Activated CD8-positive, alpha-beta T cell treated with anti-CD3 and anti-CD28 coated beads for 36 hours (primary cell): ENCODE data around the gene BAHD1. TPM values are rescaled to one million over a fixed set of nuclear protein-coding genes. Genes with fewer than 3 reads are reported as not detected.

Experiments
- ATAC-seq: fragments of 200-7000 bp; cut with Tn5 transposase; one replicate; pipeline ENCODE4 v1.10.0; 2021; ENCODE audit warnings: mild to moderate bottlenecking, moderate library complexity
- CTCF ChIA-PET: fragments of 350-600 bp; sonication (Branson Sonifier 250); formaldehyde crosslinking; loops from one replicate; lab custom pipeline; 2021; ENCODE audit warnings: antibody characterized with exemption; lab: Charles Lee
- POLR2A ChIA-PET: fragments of 350-600 bp; sonication (Branson Sonifier 250); formaldehyde crosslinking; loops from one replicate; lab custom pipeline; 2021; ENCODE audit warnings: antibody characterized with exemption; lab: Charles Lee
- DNase-seq: peaks from one replicate; pipeline ENCODE4 v3.0.0-alpha.2; 2020
- H3K27ac Mint-ChIP-seq: one replicate; pipeline ENCODE4 v1.8.0; 2021; ENCODE audit warnings: mild to moderate bottlenecking, mixed read lengths
- H3K27me3 Mint-ChIP-seq: one replicate; pipeline ENCODE4 v1.8.0; 2021; ENCODE audit warnings: mixed read lengths
- H3K36me3 Mint-ChIP-seq: one replicate; pipeline ENCODE4 v1.8.0; 2021; ENCODE audit warnings: low read depth, mixed read lengths
- H3K4me1 Mint-ChIP-seq: one replicate; pipeline ENCODE4 v1.8.0; 2021; ENCODE audit warnings: low read depth, mixed read lengths
- H3K4me3 Mint-ChIP-seq: one replicate; pipeline ENCODE4 v1.8.0; 2021; ENCODE audit warnings: mild to moderate bottlenecking, moderate library complexity, mixed read lengths
- H3K9me3 Mint-ChIP-seq: one replicate; pipeline ENCODE4 v1.8.0; 2021; ENCODE audit warnings: mixed read lengths
- CTCF ChIP-seq: fragments of 200-600 bp; IDR thresholded peaks from one replicate; pipeline ENCODE4 v1.8.0; 2022; ENCODE audit warnings: antibody characterized with exemption, mild to moderate bottlenecking
- intact Hi-C: fragments of 100-400 bp; cut with micrococcal nuclease; formaldehyde crosslinking; loops from one replicate; pipeline ENCODE4 v1.10.0; 2022
- total RNA-seq, 2 experiments: library from RNA; stranded (reverse); gene quantifications; one replicate each; pipeline ENCODE4 v1.2.3, GENCODE V29; 2021

The BAHD1 gene
- total RNA-seq, 2 experiments from 2014 or later, result 14.7 to 17.6 TPM

GRCh38 chr15:40421246-40422157 lies 19.3 kb upstream of the BAHD1 start:
- POLR2A ChIA-PET, result interaction anchor here (0.8 to 2.7 kb wide), 4 partner anchors 54 to 83 kb away, joined by 3 to 7 read pairs (median 4); no protein-coding TSS in a partner anchor
- peaks cover 2% of the 10 kb centered on the region for H3K36me3 Mint-ChIP-seq

GRCh38 chr15:40424483-40425115 lies 16.2 kb upstream of the BAHD1 start:
- intact Hi-C loops, result no loop called here
- TF ChIP-seq CTCF, result no peak
- Mint-ChIP-seq H3K9me3 (no peaks in the 10 kb centered on the region), H3K4me1 (peaks cover 5% of the 10 kb centered on the region), H3K27ac (no peak overlapping the region), H3K27me3 (no peaks in the 10 kb centered on the region), H3K36me3 (no peaks in the 10 kb centered on the region), H3K4me3 (no peak overlapping the region)
- POLR2A ChIA-PET, result interaction anchor here (1.4 kb wide), 1 partner anchor 12 kb away, joined by 4 read pairs; no protein-coding TSS in a partner anchor
- CTCF ChIA-PET, result interaction anchor here (0.7 to 12.3 kb wide), 5 partner anchors 52 to 141 kb away, joined by 3 to 205 read pairs (median 5); partner anchors contain the start of gene CCDC9B
- DNase-seq (no peak), ATAC-seq (no peak)

More at GRCh38 chr15:40421246-40422157, 19.3 kb upstream of the BAHD1 start:
- ATAC-seq (peak; percentile 99), DNase-seq (peak; percentile 86)
- H3K9me3 Mint-ChIP-seq, result no peaks in the 10 kb centered on the region
- TF ChIP-seq CTCF, result peak; percentile 96
- intact Hi-C loops, result loop anchor here (2.0 kb wide), 1 partner anchor 77 kb away; no protein-coding TSS in a partner anchor
- no peak overlapping the region for H3K27ac Mint-ChIP-seq
- H3K4me1 Mint-ChIP-seq, result peaks cover 5% of the 10 kb centered on the region
- no peak overlapping the region for H3K4me3 Mint-ChIP-seq
- CTCF ChIA-PET, result interaction anchor here (0.6 to 12.3 kb wide), 35 partner anchors 12 to 147 kb away, joined by 3 to 205 read pairs (median 5); partner anchors contain the start of genes BAHD1, CCDC9B, DISP2 and INAFM2
- H3K27me3 Mint-ChIP-seq, result no peaks in the 10 kb centered on the region

GRCh38 chr15:40425681-40426080 lies 15.1 kb upstream of the BAHD1 start:
- DNase-seq, result no peak
- no peak overlapping the region for H3K27ac Mint-ChIP-seq
- H3K4me1 Mint-ChIP-seq, result peaks cover 5% of the 10 kb centered on the region
- H3K27me3 Mint-ChIP-seq, result no peaks in the 10 kb centered on the region
- intact Hi-C loops, result no loop called here
- H3K4me3 Mint-ChIP-seq, result no peak overlapping the region
- no peak for TF ChIP-seq CTCF
- ChIA-PET POLR2A (interaction anchor here (0.6 to 1.4 kb wide), 3 partner anchors 11 to 17 kb away, joined by 3 to 4 read pairs (median 3); no protein-coding TSS in a partner anchor), CTCF (interaction anchor here (0.6 to 12.3 kb wide), 6 partner anchors 10 to 103 kb away, joined by 3 to 205 read pairs (median 6); partner anchors contain the start of gene CCDC9B)
- no peaks in the 10 kb centered on the region for H3K36me3 Mint-ChIP-seq
- ATAC-seq, result no peak
- no peaks in the 10 kb centered on the region for H3K9me3 Mint-ChIP-seq

- ChIA-PET POLR2A (no interaction called here), CTCF (interaction anchor here (1.9 to 12.3 kb wide), 3 partner anchors 9 to 87 kb away, joined by 7 to 205 read pairs (median 74); partner anchors contain the start of gene CCDC9B)
- intact Hi-C loops, result no loop called here
- no peak overlapping the region for H3K4me3 Mint-ChIP-seq
- H3K27ac Mint-ChIP-seq, result no peak overlapping the region
- no peaks in the 10 kb centered on the region for H3K9me3 Mint-ChIP-seq
- no peak for DNase-seq
- H3K36me3 Mint-ChIP-seq, result no peaks in the 10 kb centered on the region
- H3K27me3 Mint-ChIP-seq, result no peaks in the 10 kb centered on the region
- no peak for TF ChIP-seq CTCF
- no peaks in the 10 kb centered on the region for H3K4me1 Mint-ChIP-seq
- ATAC-seq, result no peak
These were observed 13.6 kb upstream of the BAHD1 start for GRCh38 chr15:40427188-40427587.
